Mucosa of descending colon (tissue), 3 donors: ENCODE data around the gene ERF. TPM values are rescaled to one million over a fixed set of nuclear protein-coding genes. Genes with fewer than 3 reads are reported as not detected.

ENCODE experiments used
- ATAC-seq: fragments of 200-7000 bp; cut with Tn5 transposase; one replicate; pipeline ENCODE4 v1.9.1; 2020; ENCODE audit warnings: mild to moderate bottlenecking, moderate library complexity
- DNase-seq, 3 donors: peaks; one replicate each; pipeline ENCODE4 v3.0.0-alpha.2; 2020
- H3K36me3 ChIP-seq: fragments of 200-600 bp; one replicate; pipeline ENCODE4 v1.8.0; 2021; ENCODE audit warnings: low read depth, mild to moderate bottlenecking
- H3K4me1 ChIP-seq: fragments of 200-600 bp; one replicate; pipeline ENCODE4 v1.8.0; 2021; ENCODE audit warnings: low read depth, mild to moderate bottlenecking
- H3K4me3 ChIP-seq: fragments of 200-600 bp; one replicate; pipeline ENCODE4 v1.8.0; 2021; ENCODE audit warnings: mild to moderate bottlenecking
- H3K9me3 ChIP-seq: fragments of 200-600 bp; one replicate; pipeline ENCODE4 v1.8.0; 2021; ENCODE audit warnings: mild to moderate bottlenecking
- CTCF ChIP-seq: fragments of 200-600 bp; IDR thresholded peaks from one replicate; pipeline ENCODE4 v1.8.0; 2022; ENCODE audit warnings: antibody characterized with exemption, mild to moderate bottlenecking
- intact Hi-C, 2 donors: fragments of 100-400 bp; cut with DNase I in 1 of 2; cut with micrococcal nuclease in 1 of 2; formaldehyde crosslinking; loops; one replicate each; pipeline versions ENCODE4 v1.11.0 to v1.11.1; 2022; cut with DNase I, micrococcal nuclease
- total RNA-seq, 3 donors: library from RNA; stranded (reverse); fragmentation: NEBNext Ultra II Directional in 2 of 3; extraction: Animal tissue kit (Norgen Biotek cat#: 25700) in 2 of 3; gene quantifications; one replicate each; pipeline versions ENCODE4 v1.2.1 to v1.2.4, GENCODE V29; 2021 to 2023
- donor health status: DM: no; HTN: no; CAD: no; lungs with moderate emphysema.
- donor health status: DM: no; HTN: no; CAD: no.
- donor health status: DM: no; HTN: yes; CAD: no.

The ERF gene
- total RNA-seq, 3 donors from 2014 or later: 35.7 to 75.2 (median 42.0) TPM

- intact Hi-C loops: no loop called here
- Histone ChIP-seq H3K9me3 (no peaks in the 10 kb centered on the region), H3K36me3 (peaks cover 9% of the 10 kb centered on the region), H3K4me1 (peaks cover 22% of the 10 kb centered on the region), H3K4me3 (no peak overlapping the region)
- ATAC-seq (peak; percentile 54), DNase-seq (peak; percentile 44 to 87 (median 64))
- no peak for TF ChIP-seq CTCF
Measured at GRCh38 chr19:42199440-42200115, 55.4 kb downstream of the ERF start.

- intact Hi-C loops: no loop called here
- DNase-seq: peak; percentile 65 to 84 (median 68)
- no peak for TF ChIP-seq CTCF
- Histone ChIP-seq H3K9me3 (no peaks in the 10 kb centered on the region), H3K4me3 (no peak overlapping the region), H3K36me3 (peaks cover 7% of the 10 kb centered on the region), H3K4me1 (peaks cover 22% of the 10 kb centered on the region)
- peak; percentile 72 for ATAC-seq
Measured at GRCh38 chr19:42198676-42199439, 56.1 kb downstream of the ERF start.

Other genes starting within 250 kb of the ERF start
- 10 to 100 TPM in 1 of 3 donors, 1 to 10 TPM in 1, under 1 TPM in 1; 0.67 to 25.8 (median 2.0) TPM for gene GRIK5, start 184.9 kb downstream of the ERF start, total RNA-seq
- 10 to 100 TPM; 11.2 to 17.5 (median 17.0) TPM for gene ZNF574, start 179.0 kb downstream of the ERF start, total RNA-seq
- 1 to 10 TPM; 3.9 to 6.8 (median 6.1) TPM for gene POU2F2, start 122.7 kb downstream of the ERF start, total RNA-seq
- gene DEDD2, start 37.5 kb downstream of the ERF start, total RNA-seq: 10 to 100 TPM; 28.0 to 40.1 (median 35.7) TPM
- 10 to 100 TPM in 2 of 3 donors, 1 to 10 TPM in 1; 9.9 to 13.4 (median 10.4) TPM for gene ZNF526, start 34.8 kb downstream of the ERF start, total RNA-seq
- gene GSK3A, start 12.5 kb downstream of the ERF start, total RNA-seq: 10 to 100 TPM; 41.8 to 52.0 (median 46.9) TPM
- 10 to 100 TPM; 47.3 to 78.0 (median 50.0) TPM for gene CIC, start 14.1 kb upstream of the ERF start, total RNA-seq
- 1 to 10 TPM in 1 of 3 donors, not detected in 2; 1.0 TPM for gene PRR19, start 47.0 kb upstream of the ERF start, total RNA-seq
- 10 to 100 TPM; 15.3 to 32.6 (median 22.9) TPM for gene PAFAH1B3, start 47.5 kb upstream of the ERF start, total RNA-seq
- under 1 TPM in 2 of 3 donors, not detected in 1; 0.17 to 0.63 TPM for gene TMEM145, start 58.2 kb upstream of the ERF start, total RNA-seq
- 10 to 100 TPM; 17.6 to 27.0 (median 23.9) TPM for gene MEGF8, start 70.5 kb upstream of the ERF start, total RNA-seq
- gene CNFN, start 135.2 kb upstream of the ERF start, total RNA-seq: 1 to 10 TPM; 1.7 to 4.0 (median 3.6) TPM
- gene LIPE, start 172.3 kb upstream of the ERF start, total RNA-seq: 10 to 100 TPM in 2 of 3 donors, 1 to 10 TPM in 1; 7.9 to 11.7 (median 10.0) TPM
- not detected for gene CXCL17, start 187.8 kb upstream of the ERF start, total RNA-seq